Right lobe of liver (tissue), 6 donors: Measurements from ENCODE around the gene PRDM15. TPM values are rescaled to one million over a fixed set of nuclear protein-coding genes. Genes with fewer than 3 reads are reported as not detected.

ENCODE experiments used
- ATAC-seq, 4 donors: fragments of 200-7000 bp; cut with Tn5 transposase; one replicate each; pipeline ENCODE4 v1.9.1; 2020; ENCODE audit warnings: mild to moderate bottlenecking in 4 of 4, moderate library complexity in 4 of 4
- DNase-seq, 3 donors: peaks; one replicate each; pipeline ENCODE4 v3.0.0-alpha.2; 2020
- H3K27ac ChIP-seq, 3 donors: fragments of 200-600 bp; one replicate each; pipeline ENCODE4 v1.8.0; 2022
- H3K27me3 ChIP-seq, 2 donors: fragments of 200-600 bp; one replicate each; pipeline ENCODE4 v1.8.0; 2022
- H3K36me3 ChIP-seq, 4 donors: fragments of 200-600 bp; sonication (generic) in 1 of 4; one replicate each; pipeline versions ENCODE4 v1.5.1 to v1.8.0; 2017 to 2022; ENCODE audit warnings: control low read depth in 1 of 4
- H3K4me1 ChIP-seq, 4 donors: fragments of 200-600 bp; sonication (generic) in 1 of 4; one replicate each; pipeline versions ENCODE4 v1.5.1 to v1.8.0; 2017 to 2022; ENCODE audit warnings: control low read depth in 1 of 4
- H3K4me3 ChIP-seq, 3 donors: fragments of 200-600 bp; one replicate each; pipeline ENCODE4 v1.8.0; 2022
- H3K9me3 ChIP-seq, 4 donors: fragments of 200-600 bp; sonication (generic) in 1 of 4; one replicate each; pipeline versions ENCODE4 v1.5.1 to v1.8.0; 2017 to 2022; ENCODE audit warnings: control low read depth in 1 of 4
- CTCF ChIP-seq, 4 donors: fragments of 200-600 bp in 3 of 4; fragments of 450-650 bp in 1 of 4; IDR thresholded peaks; one replicate each; pipeline versions ENCODE4 v1.5.1 to v1.8.0; 2016 to 2022; ENCODE audit warnings: antibody characterized with exemption in 4 of 4, mild to moderate bottlenecking in 2 of 4
- POLR2A ChIP-seq: fragments of 450-650 bp; IDR thresholded peaks from one replicate; pipeline ENCODE4 v1.6.1; 2017; ENCODE audit warnings: antibody characterized with exemption, mild to moderate bottlenecking
- WGBS: methylation state at CpG from one replicate; pipeline ENCODE4 v1.1.6; 2018; ENCODE audit warnings: low coverage, low lambda C conversion rate; ENCODE audit not compliant: insufficient coverage; ENCODE audit errors: missing lambda C conversion rate; 5-methylcytosine and 5-hydroxymethylcytosine counted together
- intact Hi-C, 2 donors: fragments of 100-400 bp; cut with DNase I; formaldehyde crosslinking; loops; one replicate each; pipeline versions ENCODE4 v1.11.2 to v1.14.1; 2022
- total RNA-seq, 6 experiments: library from RNA; depleted of rRNA in 2 of 6; stranded (reverse); fragments of >200 nt in 2 of 6; fragmentation: NEBNext Ultra II Directional in 3 of 6; extraction: Animal tissue kit (Norgen Biotek cat#: 25700) in 3 of 6; gene quantifications; one replicate each; pipeline versions ENCODE4 v1.1.0 to v1.2.4, GENCODE V29; 2016 to 2023
- donor health status: DM: no; HTN: yes; CAD: no.
- donor health status: DM: no; HTN: no; CAD: no.
- donor health status: DM: no; HTN: no; CAD: no.
- donor health status: DM: no; HTN: yes; CAD: no.
- donor health status: DM: no; HTN: yes; CAD: no.

PRDM15 gene
- total RNA-seq, 6 experiments from 2014 or later: 1.9 to 4.0 (median 2.7) TPM

GRCh38 chr21:41907496-41908258, 28.5 kb upstream of the PRDM15 start:
- no peak overlapping the region for H3K4me3 ChIP-seq
- no peak for TF ChIP-seq POLR2A
- TF ChIP-seq CTCF (IDR thresholded peaks at IDR 0.05): no peak
- H3K9me3 ChIP-seq: no peaks in the 10 kb centered on the region
- H3K4me1 ChIP-seq: no peaks in the 10 kb centered on the region
- intact Hi-C loops: no loop called here
- ATAC-seq (peak in 1 of 4 donors; percentile 31), DNase-seq (no peak)
- peaks cover 0 to 13% (median 7%) of the 10 kb centered on the region in 4 donors for H3K36me3 ChIP-seq
- 78% methylated on average over 11 of the region's 36 CpGs for WGBS
- H3K27me3 ChIP-seq: no peaks in the 10 kb centered on the region
- no peak overlapping the region for H3K27ac ChIP-seq

GRCh38 chr21:41906770-41907169, 27.6 kb upstream of the PRDM15 start:
- Histone ChIP-seq H3K27ac (no peak overlapping the region), H3K4me1 (no peaks in the 10 kb centered on the region), H3K9me3 (no peaks in the 10 kb centered on the region), H3K27me3 (no peaks in the 10 kb centered on the region), H3K36me3 (peaks cover 0 to 9% (median 6%) of the 10 kb centered on the region in 4 donors), H3K4me3 (no peak overlapping the region)
- no peak for DNase-seq
- intact Hi-C loops: no loop called here
- TF ChIP-seq CTCF (IDR thresholded peaks at IDR 0.05) (no peak), POLR2A (no peak)
- WGBS: 86% methylated on average over 5 of the region's 14 CpGs
- ATAC-seq: no peak

GRCh38 chr21:41903559-41904351, 24.6 kb upstream of the PRDM15 start:
- intact Hi-C loops: no loop called here
- ATAC-seq (no peak), DNase-seq (no peak)
- WGBS: 81% methylated on average over 17 of the region's 23 CpGs
- Histone ChIP-seq H3K36me3 (peaks cover 0 to 7% (median 2%) of the 10 kb centered on the region in 4 donors), H3K4me3 (no peak overlapping the region), H3K27ac (no peak overlapping the region), H3K9me3 (no peaks in the 10 kb centered on the region), H3K27me3 (no peaks in the 10 kb centered on the region), H3K4me1 (no peaks in the 10 kb centered on the region)
- TF ChIP-seq POLR2A: no peak
- TF ChIP-seq CTCF (IDR thresholded peaks at IDR 0.05): no peak

GRCh38 chr21:41902946-41903345, 23.8 kb upstream of the PRDM15 start:
- H3K27ac ChIP-seq: no peak overlapping the region
- no peaks in the 10 kb centered on the region for H3K9me3 ChIP-seq
- TF ChIP-seq CTCF (IDR thresholded peaks at IDR 0.05) (no peak), POLR2A (no peak)
- H3K4me3 ChIP-seq: no peak overlapping the region
- H3K4me1 ChIP-seq: no peaks in the 10 kb centered on the region
- 84% methylated on average over 7 of the region's 8 CpGs for WGBS
- no peak for ATAC-seq
- intact Hi-C loops: no loop called here
- H3K27me3 ChIP-seq: no peaks in the 10 kb centered on the region
- no peak for DNase-seq
- H3K36me3 ChIP-seq: peaks cover 0 to 7% (median 2%) of the 10 kb centered on the region in 4 donors
